ENCODE data around the gene APBB1IP.

DNA sequence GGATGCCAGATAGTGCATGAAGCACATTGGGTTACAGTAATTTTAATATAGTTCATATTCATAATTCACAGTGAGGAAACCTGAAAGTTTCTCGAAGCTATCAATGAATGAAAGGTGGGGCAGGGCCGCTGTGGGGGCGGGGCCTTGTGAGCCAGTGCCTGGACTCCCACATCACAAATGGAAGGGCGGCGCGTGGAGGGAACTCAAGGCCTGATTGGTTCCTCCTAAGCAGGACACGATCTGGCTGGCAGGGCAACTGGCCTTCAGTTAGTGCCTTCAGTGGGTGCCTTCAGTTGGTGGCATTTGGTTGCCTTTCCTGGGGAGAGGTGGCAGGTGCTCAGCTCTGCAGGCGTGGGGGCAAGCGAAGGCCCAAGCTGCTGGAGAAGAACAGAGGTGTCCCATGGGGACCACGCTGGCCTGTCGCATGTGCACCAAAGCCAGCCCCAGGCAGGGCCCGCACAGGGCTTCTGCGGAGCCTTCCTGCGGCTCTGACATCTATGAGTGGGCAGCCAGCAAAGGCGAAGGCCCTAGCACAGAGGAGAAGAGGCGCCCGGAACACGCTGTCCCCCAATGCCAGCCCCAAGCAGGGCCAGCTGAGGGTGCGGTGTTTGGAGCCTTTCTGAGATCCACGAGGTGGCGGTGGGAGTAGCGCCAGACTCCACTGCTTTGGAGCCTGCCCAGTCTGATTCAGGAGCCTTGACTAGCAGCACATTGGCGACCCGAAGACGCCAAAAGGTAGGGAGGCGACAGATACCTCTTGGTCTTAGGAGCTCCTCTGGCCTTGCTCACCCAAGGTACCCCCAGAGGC, 141.3 kb downstream of the APBB1IP start:
- TF ChIP-seq, protein P1, sequence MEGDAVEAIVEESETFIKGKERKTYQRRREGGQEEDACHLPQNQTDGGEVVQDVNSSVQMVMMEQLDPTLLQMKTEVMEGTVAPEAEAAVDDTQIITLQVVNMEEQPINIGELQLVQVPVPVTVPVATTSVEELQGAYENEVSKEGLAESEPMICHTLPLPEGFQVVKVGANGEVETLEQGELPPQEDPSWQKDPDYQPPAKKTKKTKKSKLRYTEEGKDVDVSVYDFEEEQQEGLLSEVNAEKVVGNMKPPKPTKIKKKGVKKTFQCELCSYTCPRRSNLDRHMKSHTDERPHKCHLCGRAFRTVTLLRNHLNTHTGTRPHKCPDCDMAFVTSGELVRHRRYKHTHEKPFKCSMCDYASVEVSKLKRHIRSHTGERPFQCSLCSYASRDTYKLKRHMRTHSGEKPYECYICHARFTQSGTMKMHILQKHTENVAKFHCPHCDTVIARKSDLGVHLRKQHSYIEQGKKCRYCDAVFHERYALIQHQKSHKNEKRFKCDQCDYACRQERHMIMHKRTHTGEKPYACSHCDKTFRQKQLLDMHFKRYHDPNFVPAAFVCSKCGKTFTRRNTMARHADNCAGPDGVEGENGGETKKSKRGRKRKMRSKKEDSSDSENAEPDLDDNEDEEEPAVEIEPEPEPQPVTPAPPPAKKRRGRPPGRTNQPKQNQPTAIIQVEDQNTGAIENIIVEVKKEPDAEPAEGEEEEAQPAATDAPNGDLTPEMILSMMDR (IDR thresholded peaks at IDR 0.05): no peak
- TF ChIP-seq POLR2A (IDR thresholded peaks at IDR 0.05): no peak
